ENCODE measurements around the gene ARHGDIA. TPM values are rescaled to one million over a fixed set of nuclear protein-coding genes. Genes with fewer than 3 reads are reported as not detected.
A peak's percentile ranks its signal among the peaks of the same experiment; 100 is the strongest.

ARHGDIA gene
- total and polyA plus RNA-seq, 11 donors: 81.4 to 296 (median 152) TPM

- peak overlapping the region; percentile 50 to 97 (median 85) for H3K4me3 ChIP-seq
- TF ChIP-seq POLR2A (IDR thresholded peaks at IDR 0.05): no peak
- TF ChIP-seq CTCF (IDR thresholded peaks at IDR 0.05): no peak
Measured at GRCh38 chr17:81833921-81834830, 37.0 kb downstream of the ARHGDIA start.

GRCh38 chr17:81833160-81833920 is 37.8 kb downstream of the ARHGDIA start, which contains the start of gene MCRIP1:
TSS of gene MCRIP1 (minus strand) at chr17:81833291. CDS start at chr17:81824506, 8,785 bp downstream.
- DNase-seq: peak; percentile 96 to 98 (median 97)
- no peaks in the 10 kb centered on the region for H3K9me3 ChIP-seq
- H3K36me3 ChIP-seq: no peaks in the 10 kb centered on the region
- H3K27ac ChIP-seq: peak within 1 kb of the TSS; percentile 20 to 99 (median 96)
- intact Hi-C loops (cut with DNase I): loop anchor here in 1 of 10 donors (1.0 kb wide), 1 partner anchor 27 kb away; the partner anchor contains the start of gene P4HB
- peak; percentile 85 to 92 (median 90) for ATAC-seq
- TF ChIP-seq CTCF (IDR thresholded peaks at IDR 0.05) (no peak), POLR2A (IDR thresholded peaks at IDR 0.05) (peak; percentile 35 to 91)
- peak within 1 kb of the TSS; percentile 73 to 98 (median 90) for H3K4me3 ChIP-seq
- WGBS, 4 donors: 2 to 7% (median 4%) methylated on average over 24 to 76 of the region's 76 CpGs
- no peaks in the 10 kb centered on the region for H3K27me3 ChIP-seq
- H3K4me1 ChIP-seq: peaks cover 0 to 39% (median 23%) of the 10 kb centered on the region in 12 donors

More at GRCh38 chr17:81833921-81834830, 37.0 kb downstream of the ARHGDIA start:
- intact Hi-C loops (cut with DNase I): loop anchor here in 1 of 10 donors (1.0 kb wide), 1 partner anchor 26 kb away; the partner anchor contains the start of gene P4HB
- Histone ChIP-seq H3K9me3 (no peaks in the 10 kb centered on the region), H3K27me3 (no peaks in the 10 kb centered on the region), H3K27ac (peak overlapping the region in 11 of 12 donors; percentile 92 to 99 (median 96)), H3K36me3 (no peaks in the 10 kb centered on the region), H3K4me1 (peaks cover 0 to 31% (median 21%) of the 10 kb centered on the region in 12 donors)
- 78 to 88% (median 85%) methylated on average over 23 to 31 of the region's 31 CpGs for WGBS, 4 donors
- no peak for DNase-seq
- ATAC-seq: no peak

- intact Hi-C loops (cut with DNase I): loop anchor here in 1 of 10 donors (1.0 kb wide), 1 partner anchor 28 kb away; the partner anchor contains the start of gene P4HB
- DNase-seq: peak in 2 of 5 donors; percentile 45 to 77
- no peaks in the 10 kb centered on the region for H3K27me3 ChIP-seq
- TF ChIP-seq POLR2A (IDR thresholded peaks at IDR 0.05) (no peak), CTCF (IDR thresholded peaks at IDR 0.05) (no peak)
- peak in 3 of 4 donors; percentile 21 to 32 (median 31) for ATAC-seq
- H3K4me3 ChIP-seq: peak overlapping the region; percentile 59 to 98 (median 90)
- H3K36me3 ChIP-seq: no peaks in the 10 kb centered on the region
- H3K4me1 ChIP-seq: peaks cover 0 to 39% (median 23%) of the 10 kb centered on the region in 12 donors
- 0 to 1% (median 0%) methylated on average over 15 to 65 of the region's 65 CpGs for WGBS, 4 donors
- H3K27ac ChIP-seq: peak overlapping the region; percentile 20 to 95 (median 93)
- H3K9me3 ChIP-seq: no peaks in the 10 kb centered on the region
Measured at GRCh38 chr17:81832608-81833159, 38.5 kb downstream of the ARHGDIA start.

Data from heart left ventricle (tissue), 16 donors.